ENCODE measurements around the gene MTMR3. TPM values are rescaled to one million over a fixed set of nuclear protein-coding genes. Genes with fewer than 3 reads are reported as not detected.

Gene MTMR3
- total and polyA plus RNA-seq, 2 of the 8 experiments (the other 6 are each of a cell fraction or from before 2014, with no cell fraction given): 16.9 to 18.5 TPM

DNA sequence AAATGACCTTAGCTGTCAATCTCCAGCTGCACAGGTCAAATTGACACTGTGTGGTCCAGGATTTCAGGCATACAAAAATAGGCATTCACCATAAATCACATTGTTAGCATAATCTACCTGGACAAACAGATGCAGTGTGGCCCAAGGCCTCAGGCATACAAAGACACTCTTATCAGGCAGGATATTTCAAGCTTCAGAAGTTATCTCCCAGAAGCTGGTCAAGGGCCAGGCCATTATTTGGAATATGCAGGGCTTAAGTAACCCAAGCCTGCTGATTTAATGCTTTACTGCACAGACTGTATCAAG is 171.7 kb downstream of the MTMR3 start:
- H3K79me1 ChIP-seq (ENCODE audit: low read depth, low read length): no peaks in the 10 kb centered on the region
- H3K23me2 ChIP-seq (ENCODE audit: low read depth, low read length): no peaks in the 10 kb centered on the region
- POLR2A ChIA-PET (ENCODE audit: partially characterized antibody): interaction anchor here (1.0 kb wide), 1 partner anchor 13 kb away, joined by 3 read pairs; no protein-coding TSS in a partner anchor
- CTCF ChIA-PET (ENCODE audit: partially characterized antibody): interaction anchor here (0.7 to 1.3 kb wide), 4 partner anchors 8 to 361 kb away, joined by 3 read pairs; no protein-coding TSS in a partner anchor
- H3K56ac ChIP-seq (replicated peaks; ENCODE audit: insufficient read length, low read depth, low read length): no peak overlapping the region
- no peaks in the 10 kb centered on the region for H3K4me1 ChIP-seq (replicated peaks in 1 of 4; ENCODE audit: control insufficient read depth in 3 of 4, insufficient read depth in 4 of 4, low read length in 3 of 4)
- no peak for TF ChIP-seq EGR1 (IDR thresholded peaks at IDR 0.05; ENCODE audit: borderline replicate concordance, low read depth, low read length)
- TF ChIP-seq SIRT6 (IDR thresholded peaks at IDR 0.05; ENCODE audit: low read length): no peak
- TF ChIP-seq POLR2AphosphoS5 (IDR thresholded peaks at IDR 0.05; ENCODE audit: low read depth, low read length): no peak
- H3K79me2 ChIP-seq (ENCODE audit: control insufficient read depth in 1 of 2, insufficient read depth in 2 of 2, low read length in 2 of 2): no peaks in the 10 kb centered on the region
- FAIRE-seq (no peak), DNase-seq (ENCODE audit: low read depth in 1 of 2, low spot score in 2 of 2) (no peak)
- no peak overlapping the region for H3K23ac ChIP-seq (ENCODE audit: insufficient read length)
- no peak overlapping the region for H3K4me3 ChIP-seq (ENCODE audit: extremely low read depth in 1 of 4, insufficient read depth in 2 of 4, low read depth in 3 of 4, low read length in 4 of 4)
- H3K9ac ChIP-seq (replicated peaks in 1 of 4; ENCODE audit: extremely low read depth in 1 of 4, low read depth in 3 of 4, low read length in 3 of 4): no peak overlapping the region
- H3K36me3 ChIP-seq (ENCODE audit: control insufficient read depth in 2 of 4, insufficient read depth in 4 of 4, low read length in 3 of 4): no peaks in the 10 kb centered on the region
- H2AK5ac ChIP-seq (ENCODE audit: low read depth, low read length): no peak overlapping the region
- no peak overlapping the region for H3K14ac ChIP-seq (ENCODE audit: insufficient read length)
- no peak overlapping the region for H3K4ac ChIP-seq (replicated peaks; ENCODE audit: insufficient read length, low read depth, low read length)
- no peak overlapping the region for H2BK12ac ChIP-seq (ENCODE audit: low read depth, low read length)
- H2BK20ac ChIP-seq (ENCODE audit: low read length): no peak overlapping the region
- no peaks in the 10 kb centered on the region for H3K27me3 ChIP-seq (replicated peaks in 1 of 4; ENCODE audit: control insufficient read depth in 3 of 4, extremely low read depth in 1 of 4, insufficient read depth in 3 of 4, low read length in 3 of 4)
- no peak overlapping the region for H3K18ac ChIP-seq (ENCODE audit: extremely low read depth, low read length)
- H4K5ac ChIP-seq (ENCODE audit: insufficient read length, low read depth, low read length): no peak overlapping the region
- no peaks in the 10 kb centered on the region for H3K9me3 ChIP-seq (ENCODE audit: insufficient read depth in 2 of 2, low read depth in 1 of 2, low read length in 1 of 2)
- H2BK15ac ChIP-seq (ENCODE audit: low read length): no peak overlapping the region
- no peak overlapping the region for H2BK120ac ChIP-seq (replicated peaks; ENCODE audit: low read depth, low read length)
- no peak overlapping the region for H4K91ac ChIP-seq (replicated peaks; ENCODE audit: insufficient read length, low read length)
- no peak overlapping the region for H2BK5ac ChIP-seq (ENCODE audit: low read depth, low read length)
- no peaks in the 10 kb centered on the region for H4K20me1 ChIP-seq (replicated peaks in 1 of 2; ENCODE audit: control insufficient read depth in 1 of 2, insufficient read depth in 2 of 2, low read length in 2 of 2)
- H4K8ac ChIP-seq (ENCODE audit: extremely low read depth, insufficient read depth, low read length): no peak overlapping the region
- no peak overlapping the region for H3K27ac ChIP-seq (ENCODE audit: low read depth, low read length)
- no peak overlapping the region for H3K4me2 ChIP-seq (ENCODE audit: insufficient read depth in 1 of 2, low read depth in 2 of 2, low read length in 2 of 2)
- no peak overlapping the region for H2AFZ ChIP-seq (ENCODE audit: low read length)
